GM12878 (cell line): ENCODE results near the gene RNF186.
"Not testable (repeated sequence)": the region's sequence is repeated elsewhere in the genome, so short reads cannot be mapped to it uniquely, and the experiment has no call there.

Source experiments
- CBFB ChIP-seq: IDR thresholded peaks from 2 replicates; pipeline ENCODE4 v1.6.1; 2016; ENCODE audit warnings: antibody characterized with exemption, low read depth
- CTCF ChIP-seq, 3 experiments: IDR thresholded peaks in 2 of 3; conservative IDR thresholded peaks in 1 of 3; 2 replicates each; pipeline ENCODE4 v1.5.1; 2011; ENCODE audit warnings: low read depth in 3 of 3, low read length in 3 of 3, mild to moderate bottlenecking in 3 of 3, control low read depth in 2 of 3, moderate library complexity in 2 of 3, inconsistent platforms in 1 of 3, mixed read lengths in 1 of 3; ENCODE audit not compliant: control insufficient read depth in 2 of 3, insufficient read depth in 1 of 3; ENCODE audit errors: extremely low read depth in 1 of 3
- ESRRA ChIP-seq: IDR thresholded peaks from 2 replicates; pipeline ENCODE4 v1.6.1; 2012; ENCODE audit warnings: mild to moderate bottlenecking, low read length, improper control_type of control experiment
- HDAC2 ChIP-seq: fragments of 200-600 bp; sonication (generic); IDR thresholded peaks from 2 replicates; pipeline ENCODE4 v1.6.1; 2017
- MAX ChIP-seq: IDR thresholded peaks from 2 replicates; pipeline ENCODE4 v1.6.1; 2012; ENCODE audit warnings: low read depth, low read length, improper control_type of control experiment
- RAD21 ChIP-seq: IDR thresholded peaks from 2 replicates; pipeline ENCODE4 v1.6.1; 2011; ENCODE audit warnings: mild to moderate bottlenecking, low read depth, low read length, moderate library complexity; ENCODE audit not compliant: insufficient read depth
- REST ChIP-seq: IDR thresholded peaks from 2 replicates; pipeline ENCODE4 v1.6.1; 2012; ENCODE audit warnings: mild to moderate bottlenecking, low read depth, low read length
- SIN3A ChIP-seq: IDR thresholded peaks from 2 replicates; pipeline ENCODE4 v1.6.1; 2012; ENCODE audit warnings: low read depth, low read length, improper control_type of control experiment
- SUZ12 ChIP-seq: fragments of 200-600 bp; sonication (generic); IDR thresholded peaks from one replicate; pipeline ENCODE4 v1.6.1; 2018; ENCODE audit warnings: antibody characterized with exemption, mild to moderate bottlenecking; ENCODE audit not compliant: unreplicated experiment
- TCF7 ChIP-seq: IDR thresholded peaks from 2 replicates; pipeline ENCODE4 v1.6.1; 2014; ENCODE audit warnings: antibody characterized with exemption, borderline replicate concordance
- USF2 ChIP-seq: IDR thresholded peaks from 2 replicates; pipeline ENCODE4 v1.6.1; 2011; ENCODE audit warnings: low read depth, low read length, improper control_type of control experiment, borderline replicate concordance
- ZNF622 ChIP-seq: fragments of 450-650 bp; IDR thresholded peaks from 2 replicates; pipeline ENCODE4 v1.6.1; 2017; ENCODE audit warnings: mild to moderate bottlenecking, inconsistent platforms
- ZSCAN29 ChIP-seq: fragments of 450-650 bp; IDR thresholded peaks from 2 replicates; pipeline ENCODE4 v1.6.1; 2017; ENCODE audit warnings: mild to moderate bottlenecking, moderate library complexity

- not testable (repeated sequence) for TF ChIP-seq HDAC2; CBFB; ZSCAN29; ESRRA; RAD21; USF2; ZNF622; REST; SUZ12; TCF7; MAX; CTCF (IDR thresholded peaks at IDR 0.05 in 2 of 3, conservative IDR thresholded peaks at IDR 0.05 in 1 of 3; ENCODE audit: control insufficient read depth in 2 of 3, extremely low read depth in 1 of 3, insufficient read depth in 1 of 3, low read depth in 3 of 3, low read length in 3 of 3); SIN3A
These were observed 32.3 kb upstream of the RNF186 start for GRCh38 chr1:19847334-19847733.
